Activated CD8-positive, alpha-beta T cell treated with anti-CD3 and anti-CD28 coated beads for 36 hours (primary cell): ENCODE data around the gene B4GALT3. TPM values are rescaled to one million over a fixed set of nuclear protein-coding genes. Genes with fewer than 3 reads are reported as not detected.

ENCODE experiments used
- ATAC-seq: fragments of 200-7000 bp; cut with Tn5 transposase; one replicate; pipeline ENCODE4 v1.10.0; 2021; ENCODE audit warnings: mild to moderate bottlenecking, moderate library complexity
- CTCF ChIA-PET: fragments of 350-600 bp; sonication (Branson Sonifier 250); formaldehyde crosslinking; loops from one replicate; lab custom pipeline; 2021; ENCODE audit warnings: antibody characterized with exemption; lab: Charles Lee
- POLR2A ChIA-PET: fragments of 350-600 bp; sonication (Branson Sonifier 250); formaldehyde crosslinking; loops from one replicate; lab custom pipeline; 2021; ENCODE audit warnings: antibody characterized with exemption; lab: Charles Lee
- DNase-seq: peaks from one replicate; pipeline ENCODE4 v3.0.0-alpha.2; 2020
- H3K27ac Mint-ChIP-seq: one replicate; pipeline ENCODE4 v1.8.0; 2021; ENCODE audit warnings: mild to moderate bottlenecking, mixed read lengths
- H3K27me3 Mint-ChIP-seq: one replicate; pipeline ENCODE4 v1.8.0; 2021; ENCODE audit warnings: mixed read lengths
- H3K36me3 Mint-ChIP-seq: one replicate; pipeline ENCODE4 v1.8.0; 2021; ENCODE audit warnings: low read depth, mixed read lengths
- H3K4me1 Mint-ChIP-seq: one replicate; pipeline ENCODE4 v1.8.0; 2021; ENCODE audit warnings: low read depth, mixed read lengths
- H3K4me3 Mint-ChIP-seq: one replicate; pipeline ENCODE4 v1.8.0; 2021; ENCODE audit warnings: mild to moderate bottlenecking, moderate library complexity, mixed read lengths
- H3K9me3 Mint-ChIP-seq: one replicate; pipeline ENCODE4 v1.8.0; 2021; ENCODE audit warnings: mixed read lengths
- CTCF ChIP-seq: fragments of 200-600 bp; IDR thresholded peaks from one replicate; pipeline ENCODE4 v1.8.0; 2022; ENCODE audit warnings: antibody characterized with exemption, mild to moderate bottlenecking
- intact Hi-C: fragments of 100-400 bp; cut with micrococcal nuclease; formaldehyde crosslinking; loops from one replicate; pipeline ENCODE4 v1.10.0; 2022
- total RNA-seq, 2 experiments: library from RNA; stranded (reverse); gene quantifications; one replicate each; pipeline ENCODE4 v1.2.3, GENCODE V29; 2021

Gene B4GALT3
- total RNA-seq, 2 experiments from 2014 or later, result 39.9 to 40.8 TPM

GRCh38 chr1:161172776-161173376 is 4.4 kb downstream of the B4GALT3 start:
- Mint-ChIP-seq H3K27me3 (no peaks in the 10 kb centered on the region), H3K4me1 (peaks cover 36% of the 10 kb centered on the region), H3K4me3 (no peak overlapping the region), H3K9me3 (no peaks in the 10 kb centered on the region), H3K27ac (peak overlapping the region; percentile 51), H3K36me3 (peaks cover 32% of the 10 kb centered on the region)
- TF ChIP-seq CTCF, result no peak
- ATAC-seq, result no peak
- CTCF ChIA-PET, result no interaction called here
- POLR2A ChIA-PET, result no interaction called here
- DNase-seq, result no peak
- intact Hi-C loops, result no loop called here

DNA sequence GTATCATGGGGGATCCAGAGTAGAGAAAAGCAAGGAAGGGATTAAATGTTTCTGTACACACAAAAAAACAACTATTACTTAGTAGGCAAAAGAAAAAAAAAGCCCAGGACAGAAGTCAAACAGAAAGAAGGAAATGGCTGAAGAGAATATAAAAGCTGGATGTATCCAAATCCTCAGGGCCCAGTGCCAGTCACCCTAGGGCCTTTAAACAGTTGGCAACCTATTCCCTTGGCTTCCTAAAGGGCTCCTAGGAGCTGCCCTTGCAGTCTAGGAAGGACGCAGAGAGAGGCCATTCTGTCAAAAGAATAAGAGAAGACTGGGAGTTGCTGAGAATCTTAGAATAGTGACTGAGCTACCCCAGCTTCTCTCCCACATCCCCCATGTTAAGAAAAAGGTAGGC is 5.0 kb downstream of the B4GALT3 start:
- TF ChIP-seq CTCF, result no peak
- no peaks in the 10 kb centered on the region for H3K27me3 Mint-ChIP-seq
- DNase-seq, result no peak
- H3K27ac Mint-ChIP-seq, result peak overlapping the region; percentile 51
- POLR2A ChIA-PET, result interaction anchor here (1.2 kb wide), 1 partner anchor 8 kb away, joined by 4 read pairs; no protein-coding TSS in a partner anchor
- H3K4me1 Mint-ChIP-seq, result peaks cover 34% of the 10 kb centered on the region
- intact Hi-C loops, result no loop called here
- ATAC-seq, result no peak
- no peaks in the 10 kb centered on the region for H3K9me3 Mint-ChIP-seq
- H3K4me3 Mint-ChIP-seq, result no peak overlapping the region
- CTCF ChIA-PET, result no interaction called here
- peaks cover 32% of the 10 kb centered on the region for H3K36me3 Mint-ChIP-seq

DNA sequence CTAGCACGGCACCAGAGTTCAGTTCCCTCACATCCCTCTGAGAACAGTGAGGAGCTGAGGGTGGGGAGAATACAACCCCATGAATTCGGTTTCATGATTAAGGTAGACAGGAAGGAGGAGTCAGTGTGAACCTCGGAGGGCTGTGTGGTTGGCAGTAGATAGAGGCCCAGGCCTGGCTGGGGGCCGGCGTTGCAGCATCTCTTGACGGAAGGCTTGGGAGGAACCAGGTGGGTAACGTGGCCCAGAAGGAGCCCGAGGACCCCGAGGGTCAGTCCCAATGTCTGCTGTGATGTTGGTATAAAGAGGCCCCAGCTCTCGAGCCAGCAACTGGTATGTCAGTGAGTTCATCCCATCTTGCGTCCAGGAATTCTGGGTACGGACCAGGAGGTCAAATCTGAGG is 5.6 kb downstream of the B4GALT3 start:
- Mint-ChIP-seq H3K4me1 (peaks cover 38% of the 10 kb centered on the region), H3K9me3 (no peaks in the 10 kb centered on the region), H3K27me3 (no peaks in the 10 kb centered on the region), H3K27ac (no peak overlapping the region), H3K4me3 (no peak overlapping the region), H3K36me3 (peaks cover 32% of the 10 kb centered on the region)
- DNase-seq (no peak), ATAC-seq (no peak)
- intact Hi-C loops, result no loop called here
- TF ChIP-seq CTCF, result no peak
- CTCF ChIA-PET, result no interaction called here
- POLR2A ChIA-PET, result interaction anchor here (0.8 to 1.6 kb wide), 3 partner anchors 8 to 44 kb away, joined by 4 to 9 read pairs (median 4); partner anchors contain the start of gene USP21

DNA sequence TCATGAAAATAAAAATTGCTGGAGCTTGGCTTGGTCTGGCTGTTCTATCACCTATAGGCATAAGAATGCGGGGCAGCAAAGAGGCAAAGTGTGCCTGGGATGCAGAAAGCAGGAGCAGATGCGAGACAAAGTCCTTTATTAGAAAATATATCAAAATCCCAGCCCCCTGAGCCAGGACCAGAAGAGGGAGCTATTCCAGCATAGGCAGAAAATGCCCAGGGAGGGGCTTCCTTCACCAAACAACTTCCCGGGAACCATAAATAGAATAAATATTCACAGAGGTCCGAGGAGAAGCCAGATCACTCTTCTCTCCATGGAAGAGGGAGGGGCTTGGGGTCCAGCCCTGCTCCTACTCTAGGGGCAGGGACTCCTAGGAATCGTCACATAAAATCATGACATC is 6.1 kb downstream of the B4GALT3 start:
- ChIA-PET CTCF (interaction anchor here (2.5 kb wide), 1 partner anchor 211 kb away, joined by 8 read pairs; no protein-coding TSS in a partner anchor), POLR2A (interaction anchor here (0.8 to 1.7 kb wide), 4 partner anchors 9 to 44 kb away, joined by 4 to 9 read pairs (median 4); partner anchors contain the start of genes NDUFS2 and USP21)
- peaks cover 33% of the 10 kb centered on the region for H3K4me1 Mint-ChIP-seq
- TF ChIP-seq CTCF, result no peak
- intact Hi-C loops, result no loop called here
- H3K27ac Mint-ChIP-seq, result no peak overlapping the region
- no peaks in the 10 kb centered on the region for H3K9me3 Mint-ChIP-seq
- DNase-seq (no peak), ATAC-seq (no peak)
- H3K27me3 Mint-ChIP-seq, result no peaks in the 10 kb centered on the region
- peaks cover 27% of the 10 kb centered on the region for H3K36me3 Mint-ChIP-seq
- H3K4me3 Mint-ChIP-seq, result no peak overlapping the region

- TF ChIP-seq CTCF, result no peak
- DNase-seq, result no peak
- H3K27me3 Mint-ChIP-seq, result no peaks in the 10 kb centered on the region
- H3K4me3 Mint-ChIP-seq, result no peak overlapping the region
- peaks cover 32% of the 10 kb centered on the region for H3K4me1 Mint-ChIP-seq
- H3K9me3 Mint-ChIP-seq, result no peaks in the 10 kb centered on the region
- ATAC-seq, result no peak
- intact Hi-C loops, result no loop called here
- ChIA-PET POLR2A (interaction anchor here (0.6 to 6.5 kb wide), 3 partner anchors 7 to 69 kb away, joined by 3 to 46 read pairs (median 5); partner anchors contain the start of genes B4GALT3 and UFC1), CTCF (interaction anchor here (0.9 to 4.3 kb wide), 5 partner anchors 12 to 213 kb away, joined by 3 to 36 read pairs (median 6); partner anchors contain the start of gene UFC1)
- H3K36me3 Mint-ChIP-seq, result peaks cover 29% of the 10 kb centered on the region
- no peak overlapping the region for H3K27ac Mint-ChIP-seq
Measured at GRCh38 chr1:161168906-161169305, 8.4 kb downstream of the B4GALT3 start.
